Sigmoid colon (tissue), 4 donors: ENCODE data around the gene SSMEM1.

Experiments used
- EP300 ChIP-seq, 4 donors: sonication (generic); formaldehyde crosslinking; IDR thresholded peaks; one replicate each; pipeline ENCODE4 v1.6.1; 2017; ENCODE audit warnings: antibody characterized with exemption in 4 of 4
- POLR2A ChIP-seq, 2 donors: fragments of 450-650 bp; IDR thresholded peaks; one replicate each; pipeline ENCODE4 v1.6.1; 2016; ENCODE audit warnings: antibody characterized with exemption in 2 of 2, mild to moderate bottlenecking in 2 of 2, moderate library complexity in 2 of 2
- POLR2AphosphoS5 ChIP-seq, 4 donors: sonication (generic); formaldehyde crosslinking; IDR thresholded peaks; one replicate each; pipeline ENCODE4 v1.6.1; 2017; ENCODE audit warnings: antibody characterized with exemption in 4 of 4
- TF ChIP-seq, protein P1 (sequence below), 4 experiments: fragments of 450-650 bp in 3 of 4; fragments of 200-600 bp in 1 of 4; IDR thresholded peaks; one replicate each; pipeline ENCODE4 v1.5.1; 2016 to 2019; ENCODE audit warnings: antibody characterized with exemption in 4 of 4, mild to moderate bottlenecking in 3 of 4, moderate library complexity in 2 of 4

DNA sequence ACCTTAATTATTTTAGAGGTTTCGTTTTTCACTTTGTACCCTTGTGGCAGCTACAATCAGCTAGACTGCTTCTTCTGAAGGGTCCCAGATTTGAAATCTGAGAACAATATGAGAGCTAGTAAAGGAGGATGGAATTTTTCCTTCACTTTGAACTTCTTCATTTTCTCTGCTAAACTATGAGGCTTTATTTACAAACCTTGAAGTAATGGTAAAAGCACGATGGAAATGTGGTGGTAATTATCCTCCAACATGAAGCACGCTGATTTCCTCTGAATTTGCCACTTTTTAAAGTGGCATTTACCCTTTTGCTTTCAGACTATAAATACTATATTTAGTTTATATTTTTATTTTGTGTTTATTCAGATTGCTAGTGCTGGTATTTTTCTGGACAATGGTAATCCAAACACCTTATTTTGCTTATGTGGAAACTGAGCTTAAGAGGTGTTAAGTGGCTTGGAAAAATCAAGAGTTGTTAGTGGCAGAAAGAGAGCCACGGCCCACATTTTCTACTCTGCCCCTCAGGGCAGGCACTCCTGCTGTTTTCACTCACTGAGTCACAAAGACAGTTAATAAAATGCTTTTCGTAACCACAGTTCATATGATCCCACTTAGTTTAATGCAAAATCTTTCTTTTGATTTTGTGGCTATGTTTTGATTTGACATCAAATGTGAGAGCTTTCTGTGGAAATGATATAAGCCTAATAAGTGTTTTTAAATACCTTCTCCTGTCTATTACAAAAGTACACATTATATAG lies 2.7 kb downstream of the SSMEM1 start:
- TF ChIP-seq POLR2AphosphoS5 (IDR thresholded peaks at IDR 0.05) (no peak), POLR2A (IDR thresholded peaks at IDR 0.05) (no peak), EP300 (IDR thresholded peaks at IDR 0.05) (no peak)
- TF ChIP-seq, protein P1, sequence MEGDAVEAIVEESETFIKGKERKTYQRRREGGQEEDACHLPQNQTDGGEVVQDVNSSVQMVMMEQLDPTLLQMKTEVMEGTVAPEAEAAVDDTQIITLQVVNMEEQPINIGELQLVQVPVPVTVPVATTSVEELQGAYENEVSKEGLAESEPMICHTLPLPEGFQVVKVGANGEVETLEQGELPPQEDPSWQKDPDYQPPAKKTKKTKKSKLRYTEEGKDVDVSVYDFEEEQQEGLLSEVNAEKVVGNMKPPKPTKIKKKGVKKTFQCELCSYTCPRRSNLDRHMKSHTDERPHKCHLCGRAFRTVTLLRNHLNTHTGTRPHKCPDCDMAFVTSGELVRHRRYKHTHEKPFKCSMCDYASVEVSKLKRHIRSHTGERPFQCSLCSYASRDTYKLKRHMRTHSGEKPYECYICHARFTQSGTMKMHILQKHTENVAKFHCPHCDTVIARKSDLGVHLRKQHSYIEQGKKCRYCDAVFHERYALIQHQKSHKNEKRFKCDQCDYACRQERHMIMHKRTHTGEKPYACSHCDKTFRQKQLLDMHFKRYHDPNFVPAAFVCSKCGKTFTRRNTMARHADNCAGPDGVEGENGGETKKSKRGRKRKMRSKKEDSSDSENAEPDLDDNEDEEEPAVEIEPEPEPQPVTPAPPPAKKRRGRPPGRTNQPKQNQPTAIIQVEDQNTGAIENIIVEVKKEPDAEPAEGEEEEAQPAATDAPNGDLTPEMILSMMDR (IDR thresholded peaks at IDR 0.05) = no peak
